K562 treated with DMSO at 1 percent for 48 hours (cell line): ENCODE measurements around the gene SNRPA1. TPM values are rescaled to one million over a fixed set of nuclear protein-coding genes. Genes with fewer than 3 reads are reported as not detected.

ENCODE experiments used
- total RNA-seq: library from RNA; unstranded; fragments of 300-600 nt; gene quantifications from 2 replicates; pipeline ENCODE4 v1.2.3, GENCODE V29; 2022; ENCODE audit warnings: low replicate concordance; ENCODE audit errors: extremely low read depth

The SNRPA1 gene
- total RNA-seq: not detected in 2 replicates

GRCh38 chr15:101294731-101295606, at the start of gene SNRPA1:
TSS of gene SNRPA1 (minus strand) at chr15:101295248. CDS start at chr15:101295178, 70 bp downstream.

GRCh38 chr15:101277038-101277822, 17.8 kb downstream of the SNRPA1 start, which contains the start of gene SELENOS:
TSS of gene SELENOS (minus strand) at chr15:101277485. CDS start at chr15:101277417, 68 bp downstream.

GRCh38 chr15:101251830-101252820, 42.9 kb downstream of the SNRPA1 start, which contains the start of gene CHSY1:
TSS of gene CHSY1 (minus strand) at chr15:101252048. CDS start at chr15:101251456, 592 bp downstream.

Other genes with a start within 250 kb of the SNRPA1 start
- gene CHSY1, start 43.2 kb downstream of the SNRPA1 start, total RNA-seq: not detected in 2 replicates
- gene SELENOS, start 17.8 kb downstream of the SNRPA1 start, total RNA-seq: not detected in 2 replicates
- gene PCSK6, start 194.5 kb upstream of the SNRPA1 start, total RNA-seq: not detected in 2 replicates